Measurements from ENCODE around the gene MCM5.

Gene MCM5

GRCh38 chr22:35442471-35442870 lies 42.5 kb downstream of the MCM5 start:
- DNase-seq (ENCODE audit: extremely low read depth, insufficient read length), result no peak
- TF ChIP-seq CTCF (IDR thresholded peaks at IDR 0.05; ENCODE audit: insufficient read depth, low read length, poor library complexity, severe bottlenecking), result no peak

GRCh38 chr22:35443338-35443737 lies 43.4 kb downstream of the MCM5 start:
- Histone ChIP-seq H3K36me3 (ENCODE audit: control insufficient read depth, insufficient read depth, low read length) (no peaks in the 10 kb centered on the region), H3K4me3 (replicated peaks; ENCODE audit: low read depth, low read length) (no peak overlapping the region), H3K27me3 (replicated peaks; ENCODE audit: control insufficient read depth, insufficient read depth, low read length) (no peaks in the 10 kb centered on the region)
- no peak for TF ChIP-seq CTCF (IDR thresholded peaks at IDR 0.05; ENCODE audit: insufficient read depth, low read length, poor library complexity, severe bottlenecking)
- no peak for DNase-seq (ENCODE audit: extremely low read depth, insufficient read length)

More at GRCh38 chr22:35442471-35442870, 42.5 kb downstream of the MCM5 start:
- no peaks in the 10 kb centered on the region for H3K27me3 ChIP-seq (replicated peaks; ENCODE audit: control insufficient read depth, insufficient read depth, low read length)
- H3K36me3 ChIP-seq (ENCODE audit: control insufficient read depth, insufficient read depth, low read length), result peaks cover 2% of the 10 kb centered on the region
- H3K4me3 ChIP-seq (replicated peaks; ENCODE audit: low read depth, low read length), result no peak overlapping the region

DNA sequence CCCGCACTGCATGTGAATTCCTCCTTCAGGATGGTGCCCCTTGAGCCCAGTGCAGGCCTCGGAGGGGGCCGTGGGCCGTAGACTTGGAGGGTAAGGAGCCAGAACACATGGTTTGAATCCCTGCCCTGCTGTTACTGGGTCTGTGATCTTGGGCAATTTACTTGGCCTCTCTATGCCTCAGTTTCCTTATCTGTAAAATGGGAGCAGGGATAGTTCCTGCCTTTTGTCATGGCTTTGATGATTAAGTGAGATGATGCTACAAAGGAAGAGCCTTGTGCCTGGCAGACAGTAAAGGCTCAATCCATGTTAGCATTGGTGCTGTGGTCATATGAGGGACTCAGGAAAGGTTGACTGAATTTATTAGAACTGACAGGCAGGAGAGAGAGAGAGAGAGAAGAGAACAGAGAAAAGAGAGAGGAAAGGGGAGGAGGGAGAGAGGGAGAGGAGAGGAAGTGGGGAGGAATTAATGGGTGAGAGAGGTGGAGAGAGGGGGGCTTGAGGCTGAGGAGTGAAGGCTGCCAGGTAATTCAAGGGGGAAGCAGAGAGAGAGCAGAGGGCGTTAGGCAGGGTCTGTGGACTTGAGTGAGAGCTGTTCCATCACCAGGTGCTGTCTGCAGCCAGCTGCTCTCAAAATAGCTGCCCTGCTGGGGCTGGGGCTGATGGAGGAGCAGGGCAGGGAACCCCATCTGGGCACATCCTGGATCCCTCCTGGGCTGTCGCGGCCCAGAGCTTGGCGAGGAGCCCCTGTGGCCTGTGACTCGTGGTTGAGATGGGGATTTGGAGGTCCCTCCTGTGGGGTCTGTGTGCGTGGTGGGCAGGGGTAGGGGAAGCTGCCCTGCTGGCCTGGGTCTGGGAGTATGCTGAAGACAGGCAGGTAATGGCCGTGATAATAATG lies 44.1 kb downstream of the MCM5 start:
- no peak for TF ChIP-seq CTCF (IDR thresholded peaks at IDR 0.05; ENCODE audit: insufficient read depth, low read length, poor library complexity, severe bottlenecking)
- H3K27me3 ChIP-seq (replicated peaks; ENCODE audit: control insufficient read depth, insufficient read depth, low read length), result no peaks in the 10 kb centered on the region
- no peaks in the 10 kb centered on the region for H3K36me3 ChIP-seq (ENCODE audit: control insufficient read depth, insufficient read depth, low read length)
- no peak for DNase-seq (ENCODE audit: extremely low read depth, insufficient read length)
- H3K4me3 ChIP-seq (replicated peaks; ENCODE audit: low read depth, low read length), result no peak overlapping the region

GRCh38 chr22:35444685-35445399 lies 44.9 kb downstream of the MCM5 start:
- no peak for DNase-seq (ENCODE audit: extremely low read depth, insufficient read length)
- no peak for TF ChIP-seq CTCF (IDR thresholded peaks at IDR 0.05; ENCODE audit: insufficient read depth, low read length, poor library complexity, severe bottlenecking)
- H3K27me3 ChIP-seq (replicated peaks; ENCODE audit: control insufficient read depth, insufficient read depth, low read length), result no peaks in the 10 kb centered on the region
- no peak overlapping the region for H3K4me3 ChIP-seq (replicated peaks; ENCODE audit: low read depth, low read length)
- no peaks in the 10 kb centered on the region for H3K36me3 ChIP-seq (ENCODE audit: control insufficient read depth, insufficient read depth, low read length)

DNA sequence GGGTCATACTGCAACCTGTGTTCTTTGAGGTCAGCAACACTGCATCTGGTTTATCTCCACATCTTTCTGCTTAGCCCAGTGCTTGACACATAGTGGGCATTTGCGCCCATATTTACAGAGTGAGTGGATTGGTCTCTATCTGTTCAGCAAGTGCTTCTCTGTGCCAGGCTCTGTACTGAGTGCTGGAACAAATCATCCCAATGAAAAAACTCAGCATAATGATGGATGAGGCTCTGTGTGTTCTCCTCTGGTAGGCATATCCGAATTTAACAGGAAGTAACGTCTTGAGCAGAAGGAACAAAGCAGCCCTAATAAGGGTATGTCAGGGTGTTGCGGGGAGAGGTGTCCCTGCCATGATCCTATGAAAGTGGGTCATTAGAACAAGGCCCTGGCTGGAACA lies 46.0 kb downstream of the MCM5 start:
- H3K4me3 ChIP-seq (replicated peaks; ENCODE audit: low read depth, low read length), result no peak overlapping the region
- no peak for DNase-seq (ENCODE audit: extremely low read depth, insufficient read length)
- H3K36me3 ChIP-seq (ENCODE audit: control insufficient read depth, insufficient read depth, low read length), result no peaks in the 10 kb centered on the region; the same call in 1 of the 2 replicates
- TF ChIP-seq CTCF (IDR thresholded peaks at IDR 0.05; ENCODE audit: insufficient read depth, low read length, poor library complexity, severe bottlenecking), result no peak
- no peaks in the 10 kb centered on the region for H3K27me3 ChIP-seq (replicated peaks; ENCODE audit: control insufficient read depth, insufficient read depth, low read length)

Measured in GM06990 (cell line).